H9 (cell line): Measurements from ENCODE around the gene GP1BA. TPM values are rescaled to one million over a fixed set of nuclear protein-coding genes. Genes with fewer than 3 reads are reported as not detected.

Source experiments
- DNase-seq: peaks from one replicate; pipeline ENCODE4 v3.0.0-alpha.2; 2017
- H2AFZ ChIP-seq: one replicate; pipeline ENCODE4 v1.6.1; 2013; ENCODE audit warnings: mild to moderate bottlenecking, low read length, control low read depth, moderate library complexity
- H2AK5ac ChIP-seq: 2 replicates; pipeline ENCODE4 v1.6.1; 2013; ENCODE audit warnings: low read length, control low read depth, mixed read lengths; ENCODE audit not compliant: insufficient read length
- H2BK120ac ChIP-seq: one replicate; pipeline ENCODE4 v1.6.1; 2013; ENCODE audit warnings: low read depth, mild to moderate bottlenecking, low read length, control low read depth, inconsistent platforms; ENCODE audit not compliant: poor library complexity, severe bottlenecking
- H2BK12ac ChIP-seq: 2 replicates; pipeline ENCODE4 v1.6.1; 2013; ENCODE audit warnings: low read length, control low read depth, mixed read lengths, low read depth; ENCODE audit not compliant: insufficient read length
- H2BK15ac ChIP-seq: 2 replicates; pipeline ENCODE4 v1.6.1; 2013; ENCODE audit warnings: low read depth, low read length, control low read depth
- H2BK20ac ChIP-seq: one replicate; pipeline ENCODE4 v1.6.1; 2013; ENCODE audit warnings: low read depth, mild to moderate bottlenecking, low read length, control low read depth, inconsistent platforms; ENCODE audit not compliant: poor library complexity, severe bottlenecking
- H2BK5ac ChIP-seq: 2 replicates; pipeline ENCODE4 v1.6.1; 2013; ENCODE audit warnings: low read length, control low read depth, mixed read lengths; ENCODE audit not compliant: insufficient read length
- H3K14ac ChIP-seq: 2 replicates; pipeline ENCODE4 v1.6.1; 2013; ENCODE audit warnings: low read length, control low read depth; ENCODE audit not compliant: insufficient read depth
- H3K18ac ChIP-seq: 2 replicates; pipeline ENCODE4 v1.6.1; 2013; ENCODE audit warnings: low read depth, mild to moderate bottlenecking, mixed read lengths, low read length, control low read depth; ENCODE audit not compliant: insufficient read length
- H3K23ac ChIP-seq: 2 replicates; pipeline ENCODE4 v1.6.1; 2013; ENCODE audit warnings: low read length, control low read depth, mixed read lengths, low read depth; ENCODE audit not compliant: insufficient read length
- H3K23me2 ChIP-seq: 2 replicates; pipeline ENCODE4 v1.6.1; 2013; ENCODE audit warnings: low read depth, mild to moderate bottlenecking, mixed read lengths, low read length, control low read depth; ENCODE audit not compliant: insufficient read length, poor library complexity, severe bottlenecking
- H3K27ac ChIP-seq: 2 replicates; pipeline ENCODE4 v1.5.1; 2013; ENCODE audit warnings: low read length, control low read depth, mixed read lengths, low read depth; ENCODE audit not compliant: insufficient read length
- H3K27me3 ChIP-seq: 2 replicates; pipeline ENCODE4 v1.6.1; 2013; ENCODE audit warnings: low read length, control low read depth, inconsistent platforms; ENCODE audit not compliant: insufficient read depth
- H3K4ac ChIP-seq: 2 replicates; pipeline ENCODE4 v1.6.1; 2013; ENCODE audit warnings: low read depth, mild to moderate bottlenecking, control low read depth, inconsistent platforms, low read length, moderate library complexity
- H3K4me1 ChIP-seq: 2 replicates; pipeline ENCODE4 v1.6.1; 2013; ENCODE audit warnings: low read length, control low read depth, inconsistent platforms; ENCODE audit not compliant: insufficient read depth
- H3K4me2 ChIP-seq: 2 replicates; pipeline ENCODE4 v1.6.1; 2013; ENCODE audit warnings: low read length, control low read depth, mixed read lengths; ENCODE audit not compliant: insufficient read length, insufficient read depth
- H3K56ac ChIP-seq: 2 replicates; pipeline ENCODE4 v1.6.1; 2013; ENCODE audit warnings: low read depth, mild to moderate bottlenecking, mixed read lengths, low read length, control low read depth; ENCODE audit not compliant: insufficient read length
- H3K79me1 ChIP-seq: 2 replicates; pipeline ENCODE4 v1.6.1; 2013; ENCODE audit warnings: low read depth, mild to moderate bottlenecking, moderate library complexity, low read length, control low read depth, inconsistent platforms; ENCODE audit not compliant: insufficient read depth, poor library complexity, severe bottlenecking
- H3K79me2 ChIP-seq: 2 replicates; pipeline ENCODE4 v1.6.1; 2013; ENCODE audit warnings: low read length, control low read depth, inconsistent platforms; ENCODE audit not compliant: insufficient read depth
- H3K9ac ChIP-seq: 2 replicates; pipeline ENCODE4 v1.6.1; 2013; ENCODE audit warnings: low read length, control low read depth, mixed read lengths; ENCODE audit not compliant: insufficient read length; ENCODE audit errors: extremely low read depth
- H3K9me3 ChIP-seq: one replicate; pipeline ENCODE4 v1.6.1; 2013; ENCODE audit warnings: low read depth, low read length, inconsistent platforms; ENCODE audit not compliant: control insufficient read depth
- H3T11ph ChIP-seq: one replicate; pipeline ENCODE4 v1.6.1; 2013; ENCODE audit warnings: mild to moderate bottlenecking, low read length, control low read depth, inconsistent platforms
- H4K20me1 ChIP-seq: one replicate; pipeline ENCODE4 v1.6.1; 2013; ENCODE audit not compliant: control insufficient read depth, insufficient read length, insufficient read depth
- H4K5ac ChIP-seq: 2 replicates; pipeline ENCODE4 v1.6.1; 2013; ENCODE audit warnings: low read depth, mild to moderate bottlenecking, mixed read lengths, low read length, control low read depth; ENCODE audit not compliant: insufficient read length
- H4K8ac ChIP-seq: replicated peaks from 2 replicates; pipeline ENCODE4 v1.6.1; 2013; ENCODE audit warnings: low read length, control low read depth, mixed read lengths, low read depth; ENCODE audit not compliant: insufficient read length
- H4K91ac ChIP-seq: 2 replicates; pipeline ENCODE4 v1.6.1; 2013; ENCODE audit warnings: low read depth, mild to moderate bottlenecking, moderate library complexity, mixed read lengths, low read length, control low read depth; ENCODE audit not compliant: insufficient read length
- H3K27ac Mint-ChIP-seq, 3 experiments: 2 replicates in 2 of 3; 3 replicates in 1 of 3; pipeline ENCODE4 v1.8.0; 2020 to 2021; ENCODE audit warnings: mixed read lengths in 3 of 3, mild to moderate bottlenecking in 1 of 3, moderate library complexity in 1 of 3
- H3K27me3 Mint-ChIP-seq: 2 replicates; pipeline ENCODE4 v1.8.0; 2021; ENCODE audit warnings: low read depth, mild to moderate bottlenecking, moderate library complexity, mixed read lengths
- H3K36me3 Mint-ChIP-seq, 3 experiments: 2 replicates in 2 of 3; 3 replicates in 1 of 3; pipeline ENCODE4 v1.8.0; 2020 to 2021; ENCODE audit warnings: low read depth in 3 of 3, mixed read lengths in 3 of 3; ENCODE audit not compliant: insufficient read depth in 1 of 3
- H3K4me1 Mint-ChIP-seq, 2 experiments: 2 replicates each; pipeline ENCODE4 v1.8.0; 2020; ENCODE audit warnings: mixed read lengths in 2 of 2
- H3K4me3 Mint-ChIP-seq, 2 experiments: 2 replicates in 1 of 2; 3 replicates in 1 of 2; pipeline ENCODE4 v1.8.0; 2020 to 2021; ENCODE audit warnings: mild to moderate bottlenecking in 2 of 2, mixed read lengths in 2 of 2, moderate library complexity in 1 of 2
- H3K9me3 Mint-ChIP-seq, 2 experiments: 2 replicates in 1 of 2; 3 replicates in 1 of 2; pipeline ENCODE4 v1.8.0; 2020; ENCODE audit warnings: mild to moderate bottlenecking in 2 of 2, mixed read lengths in 2 of 2, moderate library complexity in 1 of 2
- CTCF ChIP-seq: fragments of 200-600 bp; sonication (generic); conservative IDR thresholded peaks from 3 replicates; pipeline ENCODE4 v1.8.0; 2021; ENCODE audit warnings: antibody characterized with exemption, mild to moderate bottlenecking
- total RNA-seq: library from RNA; stranded (reverse); gene quantifications from 2 replicates; pipeline ENCODE4 v1.2.1, GENCODE V29; 2021

GP1BA gene
- total RNA-seq, 1 experiment from 2014 or later, result not detected

DNA sequence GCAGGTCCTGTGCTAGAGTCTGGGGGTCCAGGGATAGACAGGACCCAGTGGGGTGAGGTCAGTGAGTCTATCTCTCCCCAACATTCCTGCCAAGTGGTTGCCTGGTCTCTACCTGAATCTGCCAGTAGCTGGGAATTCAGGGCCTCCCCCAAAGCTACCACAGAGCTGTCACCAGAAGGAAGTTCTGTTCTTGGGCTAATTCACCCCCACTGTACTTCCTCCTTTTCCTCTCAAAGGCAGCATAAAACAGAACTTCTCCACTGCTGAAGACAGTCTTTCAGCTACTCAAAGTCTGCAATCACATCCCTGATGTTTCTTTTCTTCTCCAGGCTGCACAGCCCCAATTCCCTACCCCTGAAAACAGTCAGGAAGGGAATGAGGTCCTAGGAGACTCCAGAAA lies 46.6 kb downstream of the GP1BA start:
- Histone ChIP-seq H3K9me3 (no peaks in the 10 kb centered on the region), H3K23me2 (no peaks in the 10 kb centered on the region), H3K14ac (no peak overlapping the region), H2BK12ac (no peak overlapping the region), H3K79me1 (no peaks in the 10 kb centered on the region), H2AFZ (no peak overlapping the region), H4K8ac (no peak overlapping the region), H3K79me2 (no peaks in the 10 kb centered on the region), H2BK15ac (no peak overlapping the region), H3K27me3 (peaks cover 23% of the 10 kb centered on the region; the same call in 1 of the 2 replicates), H3K4ac (no peak overlapping the region), H2AK5ac (no peak overlapping the region), H3K18ac (no peak overlapping the region), H3K9ac (no peak overlapping the region), H2BK5ac (no peak overlapping the region), H3K23ac (no peak overlapping the region), H4K20me1 (no peaks in the 10 kb centered on the region), H2BK120ac (no peak overlapping the region), H4K5ac (no peak overlapping the region), H3K27ac (no peak overlapping the region), H3K56ac (no peak overlapping the region), H4K91ac (no peak overlapping the region), H2BK20ac (no peak overlapping the region), H3T11ph (no peak overlapping the region), H3K4me1 (peaks cover 4% of the 10 kb centered on the region; the same call in 1 of the 2 replicates), H3K4me2 (no peak overlapping the region)
- no peak for TF ChIP-seq CTCF
- Mint-ChIP-seq H3K9me3 (no peaks in the 10 kb centered on the region), H3K4me1 (peaks cover 9 to 12% of the 10 kb centered on the region in 2 experiments), H3K4me3 (no peak overlapping the region), H3K27ac (no peak overlapping the region), H3K36me3 (peaks cover 0 to 35% (median 7%) of the 10 kb centered on the region in 3 experiments; a peak in 3 of 7 replicates), H3K27me3 (peaks cover 81% of the 10 kb centered on the region)
- no peak for DNase-seq
